Measurements from ENCODE around the gene NEGR1.

GRCh38 chr1:71719330-71719729 lies 563.0 kb downstream of the NEGR1 start:
- TF ChIP-seq CTCF (conservative IDR thresholded peaks at IDR 0.05) (no peak), EZH2 (IDR thresholded peaks at IDR 0.05; ENCODE audit: low read depth) (no peak)

Measured in PC-9 (cell line).